ENCODE results near the gene CIRBP. TPM values are rescaled to one million over a fixed set of nuclear protein-coding genes. Genes with fewer than 3 reads are reported as not detected.

CIRBP gene
- total and polyA plus RNA-seq, 2 donors (not counting 1 experiment from before 2014, with no cell fraction given), result 643 to 1,164 TPM

- Histone ChIP-seq H3K79me2 (ENCODE audit: control insufficient read depth, insufficient read depth, low read length) (peaks cover 29% of the 10 kb centered on the region), H4K20me1 (ENCODE audit: control insufficient read depth, insufficient read depth, low read length, poor library complexity, severe bottlenecking) (peaks cover 16% of the 10 kb centered on the region), H3K36me3 (replicated peaks in 1 of 2; ENCODE audit: control extremely low read depth in 1 of 2, control insufficient read depth in 1 of 2, extremely low read depth in 1 of 2, insufficient read depth in 2 of 2, low read length in 1 of 2) (peaks cover 0 to 5% of the 10 kb centered on the region in 2 experiments), H3K9me3 (ENCODE audit: control extremely low read depth in 1 of 3, control insufficient read depth in 2 of 3, insufficient read depth in 1 of 3, low read length in 2 of 3) (no peaks in the 10 kb centered on the region), H3K27me3 (replicated peaks in 1 of 4; ENCODE audit: control extremely low read depth in 1 of 4, control insufficient read depth in 3 of 4, insufficient read depth in 4 of 4, low read length in 3 of 4) (no peaks in the 10 kb centered on the region), H3K4me2 (replicated peaks; ENCODE audit: low read depth, low read length, poor library complexity, severe bottlenecking) (peak overlapping the region; percentile 99), H3K27ac (ENCODE audit: low read length in 2 of 2) (peak overlapping the region; percentile 96 to 99), H3K4me1 (ENCODE audit: control insufficient read depth in 2 of 2, insufficient read depth in 2 of 2, low read length in 2 of 2) (peaks cover 74 to 91% of the 10 kb centered on the region in 2 donors), H2AFZ (ENCODE audit: insufficient read depth, low read depth, low read length, poor library complexity, severe bottlenecking) (no peak overlapping the region), H3K9ac (ENCODE audit: low read length) (peak overlapping the region; percentile 98), H3K4me3 (ENCODE audit: control extremely low read depth in 1 of 5, extremely low read depth in 1 of 5, insufficient read depth in 1 of 5, low read depth in 2 of 5, low read length in 4 of 5) (peak overlapping the region in 4 of 5 experiments; percentile 81 to 95 (median 84))
- WGBS (ENCODE audit: insufficient coverage), result 25% methylated on average over 12 of the region's 21 CpGs
- TF ChIP-seq EZH2 (IDR thresholded peaks at IDR 0.05; ENCODE audit: borderline replicate concordance, insufficient read depth, low read depth, low read length, poor library complexity, severe bottlenecking) (no peak), CTCF (IDR thresholded peaks at IDR 0.05) (no peak)
- intact Hi-C loops (cut with micrococcal nuclease), result loop anchor here (5.0 kb wide), 1 partner anchor 355 kb away; no protein-coding TSS in a partner anchor
- Mint-ChIP-seq H3K4me3 (peak overlapping the region; percentile 97), H3K4me1 (peaks cover 80% of the 10 kb centered on the region), H3K9me3 (ENCODE audit: insufficient read depth) (no peaks in the 10 kb centered on the region), H3K27me3 (no peaks in the 10 kb centered on the region), H3K27ac (peak overlapping the region; percentile 100)
- DNase-seq, result no peak
- ATAC-seq (ENCODE audit: low read depth), result no peak
- ChIA-PET POLR2A (interaction anchor here (0.6 to 11.0 kb wide), 6 partner anchors 6 to 916 kb away, joined by 5 to 402 read pairs (median 22); partner anchors contain the start of genes ATP5F1D and MIDN), CTCF (interaction anchor here (7.6 to 10.0 kb wide), 2 partner anchors 9 to 19 kb away, joined by 113 to 658 read pairs; partner anchors contain the start of gene ATP5F1D)
Observed at GRCh38 chr19:1262623-1263123, 6.5 kb upstream of the CIRBP start.

- H3K4me3 Mint-ChIP-seq, result peak overlapping the region; percentile 97
- CTCF ChIA-PET, result interaction anchor here (7.6 to 10.0 kb wide), 2 partner anchors 9 to 19 kb away, joined by 113 to 658 read pairs; partner anchors contain the start of gene ATP5F1D
- Histone ChIP-seq H2AFZ (ENCODE audit: insufficient read depth, low read depth, low read length, poor library complexity, severe bottlenecking) (no peak overlapping the region), H3K27ac (ENCODE audit: low read length in 2 of 2) (peak overlapping the region; percentile 96 to 99), H3K4me3 (ENCODE audit: control extremely low read depth in 1 of 5, extremely low read depth in 1 of 5, insufficient read depth in 1 of 5, low read depth in 2 of 5, low read length in 4 of 5) (peak overlapping the region in 4 of 5 experiments; percentile 81 to 95 (median 84)), H3K9me3 (ENCODE audit: control extremely low read depth in 1 of 3, control insufficient read depth in 2 of 3, insufficient read depth in 1 of 3, low read length in 2 of 3) (no peaks in the 10 kb centered on the region), H3K79me2 (ENCODE audit: control insufficient read depth, insufficient read depth, low read length) (peaks cover 29% of the 10 kb centered on the region), H3K4me1 (ENCODE audit: control insufficient read depth in 2 of 2, insufficient read depth in 2 of 2, low read length in 2 of 2) (peaks cover 74 to 91% of the 10 kb centered on the region in 2 donors), H4K20me1 (ENCODE audit: control insufficient read depth, insufficient read depth, low read length, poor library complexity, severe bottlenecking) (peaks cover 16% of the 10 kb centered on the region), H3K9ac (ENCODE audit: low read length) (peak overlapping the region; percentile 98), H3K27me3 (replicated peaks in 1 of 4; ENCODE audit: control extremely low read depth in 1 of 4, control insufficient read depth in 3 of 4, insufficient read depth in 4 of 4, low read length in 3 of 4) (no peaks in the 10 kb centered on the region), H3K4me2 (replicated peaks; ENCODE audit: low read depth, low read length, poor library complexity, severe bottlenecking) (peak overlapping the region; percentile 99), H3K36me3 (replicated peaks in 1 of 2; ENCODE audit: control extremely low read depth in 1 of 2, control insufficient read depth in 1 of 2, extremely low read depth in 1 of 2, insufficient read depth in 2 of 2, low read length in 1 of 2) (peaks cover 0 to 2% of the 10 kb centered on the region in 2 experiments)
- peak overlapping the region; percentile 100 for H3K27ac Mint-ChIP-seq
- H3K9me3 Mint-ChIP-seq (ENCODE audit: insufficient read depth), result no peaks in the 10 kb centered on the region
- ATAC-seq (ENCODE audit: low read depth) (no peak), DNase-seq (peak; percentile 72)
- H3K27me3 Mint-ChIP-seq, result no peaks in the 10 kb centered on the region
- H3K4me1 Mint-ChIP-seq, result peaks cover 79% of the 10 kb centered on the region
- intact Hi-C loops (cut with micrococcal nuclease), result loop anchor here (5.0 kb wide), 1 partner anchor 356 kb away; no protein-coding TSS in a partner anchor
- POLR2A ChIA-PET, result interaction anchor here (0.6 to 11.0 kb wide), 6 partner anchors 7 to 915 kb away, joined by 5 to 402 read pairs (median 22); partner anchors contain the start of genes ATP5F1D and MIDN
- TF ChIP-seq EZH2 (IDR thresholded peaks at IDR 0.05; ENCODE audit: borderline replicate concordance, insufficient read depth, low read depth, low read length, poor library complexity, severe bottlenecking), result no peak
- TF ChIP-seq CTCF (IDR thresholded peaks at IDR 0.05), result no peak
- 6% methylated on average over 3 of the region's 5 CpGs for WGBS (ENCODE audit: insufficient coverage)
Observed at GRCh38 chr19:1263188-1263587, 5.9 kb upstream of the CIRBP start.
